Tibial nerve (tissue), 4 donors: ENCODE measurements around the gene KRT72. TPM values are rescaled to one million over a fixed set of nuclear protein-coding genes. Genes with fewer than 3 reads are reported as not detected.

Experiments
- DNase-seq, 2 donors: peaks; one replicate each; pipeline ENCODE4 v3.0.0-alpha.2; 2019; ENCODE audit warnings: low spot score in 2 of 2
- H3K27ac ChIP-seq, 4 donors: fragments of 200-600 bp; sonication (generic) in 3 of 4; one replicate each; pipeline ENCODE4 v1.5.1; 2017 to 2019; ENCODE audit warnings: mild to moderate bottlenecking in 1 of 4
- H3K27me3 ChIP-seq, 2 donors: fragments of 200-600 bp; sonication (generic) in 1 of 2; one replicate each; pipeline versions ENCODE4 v1.5.1 to v1.6.0; 2017 to 2019
- H3K36me3 ChIP-seq, 3 donors: fragments of 200-600 bp; sonication (generic); one replicate each; pipeline ENCODE4 v1.5.1; 2018 to 2019
- H3K4me1 ChIP-seq, 4 donors: fragments of 200-600 bp; sonication (generic) in 3 of 4; one replicate each; pipeline ENCODE4 v1.5.1; 2017 to 2019
- H3K4me3 ChIP-seq, 4 donors: fragments of 200-600 bp; sonication (generic) in 3 of 4; one replicate each; pipeline ENCODE4 v1.5.1; 2017 to 2019; ENCODE audit warnings: mild to moderate bottlenecking in 1 of 4, moderate library complexity in 1 of 4
- H3K9me3 ChIP-seq, 4 donors: fragments of 200-600 bp; sonication (generic) in 3 of 4; one replicate each; pipeline ENCODE4 v1.5.1; 2017 to 2019
- CTCF ChIP-seq, 5 experiments: fragments of 200-600 bp in 3 of 5; fragments of 450-650 bp in 2 of 5; sonication (generic) in 3 of 5; IDR thresholded peaks; one replicate each; pipeline ENCODE4 v1.5.1; 2016 to 2019; ENCODE audit warnings: antibody characterized with exemption in 5 of 5, mild to moderate bottlenecking in 3 of 5, moderate library complexity in 2 of 5
- EP300 ChIP-seq, 2 donors: sonication (generic); formaldehyde crosslinking; IDR thresholded peaks; one replicate each; pipeline ENCODE4 v1.6.1; 2017; ENCODE audit warnings: antibody characterized with exemption in 2 of 2, mild to moderate bottlenecking in 1 of 2
- POLR2A ChIP-seq, 2 donors: fragments of 450-650 bp; IDR thresholded peaks; one replicate each; pipeline ENCODE4 v1.6.1; 2017; ENCODE audit warnings: antibody characterized with exemption in 2 of 2, mild to moderate bottlenecking in 2 of 2, moderate library complexity in 2 of 2
- WGBS, 2 donors: methylation state at CpG; one replicate each; pipeline ENCODE4 v1.1.5; 2018; 5-methylcytosine and 5-hydroxymethylcytosine counted together
- total RNA-seq, 4 donors: library from RNA; depleted of rRNA; stranded (reverse); fragments of >200 nt; gene quantifications; one replicate each; pipeline ENCODE4 v1.1.0, GENCODE V29; 2016

Gene KRT72
- total RNA-seq, 4 donors from 2014 or later, result not detected

GRCh38 chr12:52557476-52557875, 43.8 kb downstream of the KRT72 start:
- no peaks in the 10 kb centered on the region for H3K4me1 ChIP-seq
- TF ChIP-seq EP300 (IDR thresholded peaks at IDR 0.05) (no peak), POLR2A (IDR thresholded peaks at IDR 0.05) (no peak), CTCF (IDR thresholded peaks at IDR 0.05) (no peak)
- no peak for DNase-seq
- no peak overlapping the region for H3K27ac ChIP-seq
- H3K36me3 ChIP-seq, result no peaks in the 10 kb centered on the region
- H3K27me3 ChIP-seq, result peaks cover 0 to 9% of the 10 kb centered on the region in 2 donors
- 54 to 57% methylated on average over 2 of the region's 2 CpGs for WGBS, 2 donors
- no peaks in the 10 kb centered on the region for H3K9me3 ChIP-seq
- H3K4me3 ChIP-seq, result no peak overlapping the region

GRCh38 chr12:52555577-52555976, 45.7 kb downstream of the KRT72 start:
- Histone ChIP-seq H3K9me3 (no peaks in the 10 kb centered on the region), H3K27me3 (peaks cover 0 to 9% of the 10 kb centered on the region in 2 donors), H3K4me1 (no peaks in the 10 kb centered on the region), H3K4me3 (no peak overlapping the region), H3K36me3 (no peaks in the 10 kb centered on the region), H3K27ac (no peak overlapping the region)
- TF ChIP-seq CTCF (IDR thresholded peaks at IDR 0.05) (no peak), POLR2A (IDR thresholded peaks at IDR 0.05) (no peak), EP300 (IDR thresholded peaks at IDR 0.05) (no peak)
- WGBS, 2 donors, result 75% methylated on average over 6 of the region's 6 CpGs
- no peak for DNase-seq

- 84 to 88% methylated on average over 14 of the region's 14 CpGs for WGBS, 2 donors
- Histone ChIP-seq H3K27ac (no peak within 1 kb of the TSS), H3K4me1 (no peaks in the 10 kb centered on the region), H3K36me3 (no peaks in the 10 kb centered on the region), H3K9me3 (no peaks in the 10 kb centered on the region), H3K27me3 (no peaks in the 10 kb centered on the region), H3K4me3 (no peak within 1 kb of the TSS)
- DNase-seq, result no peak
- TF ChIP-seq POLR2A (IDR thresholded peaks at IDR 0.05) (no peak), CTCF (IDR thresholded peaks at IDR 0.05) (no peak), EP300 (IDR thresholded peaks at IDR 0.05) (no peak)
Measured at GRCh38 chr12:52552681-52553195, 48.5 kb downstream of the KRT72 start, which contains the start of gene KRT71. KRT71 (minus strand) TSS chr12:52553145; CDS start chr12:52553077, 68 bp downstream.

GRCh38 chr12:52552055-52552454, 49.2 kb downstream of the KRT72 start:
- 63 to 70% methylated on average over 4 to 5 of the region's 5 CpGs for WGBS, 2 donors
- no peak for DNase-seq
- Histone ChIP-seq H3K9me3 (no peaks in the 10 kb centered on the region), H3K27ac (no peak overlapping the region), H3K4me3 (no peak overlapping the region), H3K36me3 (no peaks in the 10 kb centered on the region), H3K4me1 (no peaks in the 10 kb centered on the region), H3K27me3 (no peaks in the 10 kb centered on the region)
- no peak for TF ChIP-seq CTCF (IDR thresholded peaks at IDR 0.05)
- no peak for TF ChIP-seq POLR2A (IDR thresholded peaks at IDR 0.05)
- TF ChIP-seq EP300 (IDR thresholded peaks at IDR 0.05), result no peak

GRCh38 chr12:52551216-52551865, 49.9 kb downstream of the KRT72 start:
- WGBS, 2 donors, result 43 to 58% methylated on average over 6 of the region's 6 CpGs
- H3K9me3 ChIP-seq, result no peaks in the 10 kb centered on the region
- no peak for TF ChIP-seq POLR2A (IDR thresholded peaks at IDR 0.05)
- no peak for TF ChIP-seq CTCF (IDR thresholded peaks at IDR 0.05)
- no peak for TF ChIP-seq EP300 (IDR thresholded peaks at IDR 0.05)
- no peak overlapping the region for H3K27ac ChIP-seq
- H3K27me3 ChIP-seq, result no peaks in the 10 kb centered on the region
- no peaks in the 10 kb centered on the region for H3K36me3 ChIP-seq
- no peaks in the 10 kb centered on the region for H3K4me1 ChIP-seq
- DNase-seq, result no peak
- no peak overlapping the region for H3K4me3 ChIP-seq
